Fibroblast of lung (primary cell): ENCODE results near the gene HSPG2. TPM values are rescaled to one million over a fixed set of nuclear protein-coding genes. Genes with fewer than 3 reads are reported as not detected.
A peak's percentile ranks its signal among the peaks of the same experiment; 100 is the strongest.

ENCODE experiments used
- DNase-seq, 2 donors: peaks; one replicate each; pipeline versions ENCODE4 v3.0.0 to v3.0.0-alpha.2; 2010; ENCODE audit warnings: low read depth in 2 of 2
- H2AFZ ChIP-seq: 2 replicates; pipeline ENCODE4 v1.5.1; 2012; ENCODE audit warnings: low read length, control low read depth, inconsistent platforms
- H3K27ac ChIP-seq: 2 replicates; pipeline ENCODE4 v1.5.1; 2011; ENCODE audit warnings: low read length, control low read depth; ENCODE audit not compliant: insufficient read depth
- H3K27me3 ChIP-seq: 2 replicates; pipeline ENCODE4 v1.5.1; 2011; ENCODE audit warnings: mild to moderate bottlenecking, low read length; ENCODE audit not compliant: control insufficient read depth, insufficient read depth
- H3K36me3 ChIP-seq: 2 replicates; pipeline ENCODE4 v1.5.1; 2011; ENCODE audit warnings: low read length; ENCODE audit not compliant: control insufficient read depth, insufficient read depth
- H3K4me1 ChIP-seq: 2 replicates; pipeline ENCODE4 v1.5.1; 2011; ENCODE audit warnings: low read length; ENCODE audit not compliant: control insufficient read depth, insufficient read depth; ENCODE audit errors: extremely low read depth
- H3K4me2 ChIP-seq: 2 replicates; pipeline ENCODE4 v1.5.1; 2011; ENCODE audit warnings: low read length, control low read depth; ENCODE audit not compliant: insufficient read depth; ENCODE audit errors: extremely low read depth
- H3K4me3 ChIP-seq, 4 experiments: fragments of 200-600 bp in 1 of 4; sonication (generic) in 1 of 4; replicated peaks in 1 of 4; 2 replicates each; pipeline ENCODE4 v1.5.1; 2011 to 2016; ENCODE audit warnings: low read length in 4 of 4, low read depth in 3 of 4, mild to moderate bottlenecking in 3 of 4, control low read depth in 2 of 4, inconsistent platforms in 1 of 4, mixed read lengths in 1 of 4; ENCODE audit not compliant: insufficient read depth in 1 of 4; ENCODE audit errors: control extremely low read depth in 1 of 4
- H3K79me2 ChIP-seq: 2 replicates; pipeline ENCODE4 v1.5.1; 2012; ENCODE audit warnings: mild to moderate bottlenecking, low read length, inconsistent platforms; ENCODE audit not compliant: control insufficient read depth, insufficient read depth
- H3K9ac ChIP-seq: 2 replicates; pipeline ENCODE4 v1.5.1; 2011; ENCODE audit warnings: mild to moderate bottlenecking, low read length, control low read depth; ENCODE audit not compliant: insufficient read depth
- H3K9me3 ChIP-seq: 2 replicates; pipeline ENCODE4 v1.5.1; 2012; ENCODE audit warnings: low read depth, low read length; ENCODE audit not compliant: control insufficient read depth, insufficient read depth
- H4K20me1 ChIP-seq: 2 replicates; pipeline ENCODE4 v1.5.1; 2011; ENCODE audit warnings: low read length; ENCODE audit not compliant: control insufficient read depth, insufficient read depth; ENCODE audit errors: extremely low read depth
- EZH2 ChIP-seq: IDR thresholded peaks from 2 replicates; pipeline ENCODE4 v1.5.1; 2012; ENCODE audit warnings: low read length, control low read depth, mild to moderate bottlenecking; ENCODE audit errors: missing control alignments
- polyA plus RNA-seq, 2 donors: library from polyadenylated mRNA; depleted of rRNA in 1 of 2; stranded (reverse) in 1 of 2; unstranded in 1 of 2; fragments of >200 nt; gene quantifications; 2 replicates each; pipeline ENCODE4 v1.2.1, GENCODE V29; 2011 to 2012; ENCODE audit warnings: missing spikeins in 1 of 2
- total RNA-seq: library from RNA; depleted of rRNA; stranded (reverse); fragments of >200 nt; gene quantifications from 2 replicates; pipeline ENCODE4 v1.2.1, GENCODE V29; 2014
- TF ChIP-seq, protein P1 (sequence below), 2 donors: IDR thresholded peaks in 1 of 2; conservative IDR thresholded peaks in 1 of 2; 1 replicate in 1 of 2; 2 replicates in 1 of 2; pipeline ENCODE4 v1.5.1; 2011 to 2012; ENCODE audit warnings: low read length in 2 of 2, control low read depth in 1 of 2, inconsistent platforms in 1 of 2, low read depth in 1 of 2, mild to moderate bottlenecking in 1 of 2

Gene HSPG2
- total and polyA plus RNA-seq, 2 donors (not counting 1 experiment from before 2014, with no cell fraction given): 40.7 to 88.4 TPM

- no peaks in the 10 kb centered on the region for H4K20me1 ChIP-seq
- DNase-seq: peak in 1 of 2 donors; percentile 20
- TF ChIP-seq, protein P1, sequence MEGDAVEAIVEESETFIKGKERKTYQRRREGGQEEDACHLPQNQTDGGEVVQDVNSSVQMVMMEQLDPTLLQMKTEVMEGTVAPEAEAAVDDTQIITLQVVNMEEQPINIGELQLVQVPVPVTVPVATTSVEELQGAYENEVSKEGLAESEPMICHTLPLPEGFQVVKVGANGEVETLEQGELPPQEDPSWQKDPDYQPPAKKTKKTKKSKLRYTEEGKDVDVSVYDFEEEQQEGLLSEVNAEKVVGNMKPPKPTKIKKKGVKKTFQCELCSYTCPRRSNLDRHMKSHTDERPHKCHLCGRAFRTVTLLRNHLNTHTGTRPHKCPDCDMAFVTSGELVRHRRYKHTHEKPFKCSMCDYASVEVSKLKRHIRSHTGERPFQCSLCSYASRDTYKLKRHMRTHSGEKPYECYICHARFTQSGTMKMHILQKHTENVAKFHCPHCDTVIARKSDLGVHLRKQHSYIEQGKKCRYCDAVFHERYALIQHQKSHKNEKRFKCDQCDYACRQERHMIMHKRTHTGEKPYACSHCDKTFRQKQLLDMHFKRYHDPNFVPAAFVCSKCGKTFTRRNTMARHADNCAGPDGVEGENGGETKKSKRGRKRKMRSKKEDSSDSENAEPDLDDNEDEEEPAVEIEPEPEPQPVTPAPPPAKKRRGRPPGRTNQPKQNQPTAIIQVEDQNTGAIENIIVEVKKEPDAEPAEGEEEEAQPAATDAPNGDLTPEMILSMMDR (conservative IDR thresholded peaks at IDR 0.05 in 1 of 2, IDR thresholded peaks at IDR 0.05 in 1 of 2; ENCODE audit: low read depth in 1 of 2, low read length in 2 of 2): no peak
- TF ChIP-seq EZH2: no peak
- no peaks in the 10 kb centered on the region for H3K36me3 ChIP-seq
- no peak overlapping the region for H2AFZ ChIP-seq
- H3K4me1 ChIP-seq: peaks cover 5% of the 10 kb centered on the region
- H3K79me2 ChIP-seq: no peaks in the 10 kb centered on the region
- no peaks in the 10 kb centered on the region for H3K9me3 ChIP-seq
- no peak overlapping the region for H3K9ac ChIP-seq
- H3K27me3 ChIP-seq: no peaks in the 10 kb centered on the region
- no peak overlapping the region for H3K27ac ChIP-seq
- no peak overlapping the region for H3K4me2 ChIP-seq
- H3K4me3 ChIP-seq: no peak overlapping the region
These were observed 121.3 kb downstream of the HSPG2 start for GRCh38 chr1:21815724-21816321.

DNA sequence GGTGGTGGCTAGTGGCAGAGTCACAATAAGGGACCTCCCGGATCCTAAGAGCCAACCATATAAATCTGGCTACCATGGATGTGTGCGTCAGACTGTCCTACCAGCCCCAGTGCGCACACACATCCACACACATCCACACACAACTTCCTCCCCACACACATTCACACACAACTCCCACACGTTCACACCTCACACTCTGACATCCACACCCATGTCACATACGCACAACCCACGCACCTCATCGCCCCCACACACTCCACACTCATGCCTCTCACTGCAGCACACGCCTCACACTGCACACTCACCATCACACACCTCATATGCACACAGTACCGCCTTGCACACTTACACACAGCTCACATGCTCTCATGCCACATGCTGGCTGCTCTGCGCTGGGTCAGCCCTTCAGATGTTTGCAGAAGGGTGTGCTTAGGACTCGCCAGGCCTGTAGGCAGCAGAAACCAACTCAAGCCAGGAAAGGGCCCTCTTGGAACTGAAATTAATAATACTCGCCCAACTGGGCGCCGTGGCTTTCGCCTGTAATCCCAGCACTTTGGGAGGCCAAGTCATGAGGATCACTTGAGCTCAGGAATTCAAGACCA, 122.0 kb downstream of the HSPG2 start:
- Histone ChIP-seq H4K20me1 (no peaks in the 10 kb centered on the region), H3K4me3 (no peak overlapping the region), H3K27ac (no peak overlapping the region), H3K4me2 (no peak overlapping the region), H3K9me3 (no peaks in the 10 kb centered on the region), H3K27me3 (no peaks in the 10 kb centered on the region), H3K9ac (no peak overlapping the region), H3K79me2 (no peaks in the 10 kb centered on the region), H3K36me3 (no peaks in the 10 kb centered on the region), H2AFZ (no peak overlapping the region), H3K4me1 (peaks cover 5% of the 10 kb centered on the region)
- no peak for DNase-seq
- no peak for TF ChIP-seq EZH2
- TF ChIP-seq, protein P1 (conservative IDR thresholded peaks at IDR 0.05 in 1 of 2, IDR thresholded peaks at IDR 0.05 in 1 of 2; ENCODE audit: low read depth in 1 of 2, low read length in 2 of 2): no peak

DNA sequence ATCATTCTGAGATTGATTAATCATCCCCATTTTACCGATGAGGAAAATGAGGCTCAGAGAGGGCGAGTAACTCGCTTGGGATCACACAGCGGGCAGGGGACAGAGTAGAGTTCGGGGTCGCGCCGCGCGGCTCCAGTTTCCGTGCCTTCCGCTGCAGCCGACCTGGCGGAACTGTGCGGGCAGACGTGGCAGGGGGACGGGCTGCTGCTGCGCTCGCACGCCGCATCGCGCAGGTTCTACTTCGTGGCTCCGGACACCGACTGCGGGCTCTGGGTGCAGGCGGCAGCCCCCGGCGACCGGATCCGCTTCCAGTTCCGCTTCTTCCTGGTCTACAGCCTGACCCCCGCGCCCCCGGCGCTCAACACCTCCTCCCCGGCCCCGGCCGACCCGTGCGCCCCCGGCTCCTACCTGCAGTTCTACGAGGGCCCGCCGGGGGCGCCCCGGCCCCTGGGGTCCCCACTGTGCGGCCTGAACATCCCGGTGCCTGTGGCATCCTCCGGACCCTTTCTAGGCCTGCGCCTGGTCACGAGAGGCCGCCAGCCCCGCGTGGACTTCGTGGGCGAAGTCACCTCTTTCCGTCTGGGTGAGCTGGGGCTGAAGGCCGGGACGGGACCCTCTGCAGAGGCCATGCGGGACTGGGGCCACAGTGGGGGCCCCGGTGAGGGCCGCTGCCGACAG, 122.7 kb downstream of the HSPG2 start:
- Histone ChIP-seq H3K27ac (no peak overlapping the region), H3K36me3 (no peaks in the 10 kb centered on the region), H2AFZ (peak overlapping the region; percentile 30), H3K27me3 (no peaks in the 10 kb centered on the region), H3K9me3 (no peaks in the 10 kb centered on the region), H3K4me3 (peak overlapping the region; percentile 16 to 43 (median 32)), H3K9ac (no peak overlapping the region), H3K79me2 (no peaks in the 10 kb centered on the region), H4K20me1 (no peaks in the 10 kb centered on the region), H3K4me2 (peak overlapping the region; percentile 80), H3K4me1 (peaks cover 5% of the 10 kb centered on the region)
- DNase-seq: peak in 1 of 2 donors; percentile 19
- TF ChIP-seq, protein P1 (conservative IDR thresholded peaks at IDR 0.05 in 1 of 2, IDR thresholded peaks at IDR 0.05 in 1 of 2; ENCODE audit: low read depth in 1 of 2, low read length in 2 of 2): peak; percentile 42 to 47
- TF ChIP-seq EZH2: no peak
